NCI-H2196 (cell line): ENCODE results near the gene FLNB.

Source experiments
- DNase-seq: peaks from one replicate; lab custom pipeline; 2025; ENCODE audit not compliant: unreplicated experiment; lab: John Stamatoyannopoulos, UW

The FLNB gene

GRCh38 chr3:58177747-58178527 is 169.7 kb downstream of the FLNB start:
- DNase-seq: no peak

DNA sequence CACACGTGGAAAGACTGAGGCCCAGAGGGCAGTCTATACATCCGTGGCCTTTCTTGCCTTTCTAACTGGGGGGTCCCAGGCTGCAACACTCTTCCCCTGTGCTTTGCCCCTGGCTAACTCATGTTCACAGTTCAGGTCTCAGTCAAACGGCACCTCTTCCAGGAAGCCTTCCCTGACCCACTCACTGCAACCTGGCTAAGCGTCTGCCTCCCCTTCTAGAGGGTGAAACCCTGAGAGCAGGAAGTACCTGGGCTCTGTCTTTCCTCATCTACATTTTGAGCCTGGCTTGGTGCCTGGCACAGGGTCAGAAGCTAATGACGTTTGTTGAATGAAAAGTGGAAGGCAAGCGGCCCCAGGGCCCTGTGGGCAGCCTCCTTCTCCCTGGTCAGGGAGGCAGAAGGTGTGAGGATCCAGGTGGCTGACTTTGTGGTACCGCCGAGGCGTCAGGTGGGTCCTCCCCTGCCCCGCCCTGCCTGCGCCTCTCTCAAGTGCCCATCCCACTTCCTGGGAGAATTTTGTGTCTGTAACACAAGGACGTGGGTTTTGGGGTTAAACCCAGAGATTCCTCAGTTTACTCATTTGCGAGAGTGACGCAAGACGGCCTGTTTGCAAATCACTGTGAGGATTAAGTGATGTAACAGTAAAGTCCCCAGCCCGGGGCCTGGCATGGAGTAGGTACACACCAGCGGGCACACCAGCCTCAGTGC is 170.5 kb downstream of the FLNB start:
- no peak for DNase-seq

GRCh38 chr3:58179235-58180098 is 171.2 kb downstream of the FLNB start:
- DNase-seq: no peak

GRCh38 chr3:58180099-58180880 is 172.1 kb downstream of the FLNB start:
- no peak for DNase-seq

DNA sequence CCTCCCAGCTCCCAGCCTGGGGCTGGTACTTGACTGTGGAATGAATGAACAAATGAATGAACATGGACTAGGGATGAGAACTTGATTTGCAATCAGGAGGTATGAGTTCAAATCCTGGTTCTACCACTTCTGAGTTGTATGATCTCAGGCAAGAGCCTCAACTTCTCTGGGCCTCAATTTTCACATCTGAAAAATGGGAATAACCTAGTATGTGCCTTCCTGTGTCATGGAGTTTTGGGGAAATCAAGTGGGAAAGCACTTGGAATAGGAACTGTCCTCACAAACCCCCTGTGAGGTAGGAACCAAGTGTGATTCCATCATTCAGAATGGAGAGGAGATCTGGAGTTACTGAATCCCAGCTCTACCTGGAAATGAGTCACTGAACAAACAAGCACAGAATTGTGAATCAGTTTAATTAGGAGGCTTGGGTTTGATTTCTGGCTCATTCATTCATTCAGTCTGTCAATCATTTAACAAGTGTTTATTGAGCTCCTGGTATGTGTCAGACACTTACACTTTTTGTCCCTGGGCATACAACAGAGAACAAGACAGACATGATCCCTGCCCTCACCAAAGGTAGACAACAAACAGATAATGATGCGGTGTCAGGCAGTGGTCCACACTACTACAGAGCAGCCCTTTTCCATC is 172.8 kb downstream of the FLNB start:
- DNase-seq: no peak

GRCh38 chr3:58183221-58183620 is 175.0 kb downstream of the FLNB start:
- no peak for DNase-seq

DNA sequence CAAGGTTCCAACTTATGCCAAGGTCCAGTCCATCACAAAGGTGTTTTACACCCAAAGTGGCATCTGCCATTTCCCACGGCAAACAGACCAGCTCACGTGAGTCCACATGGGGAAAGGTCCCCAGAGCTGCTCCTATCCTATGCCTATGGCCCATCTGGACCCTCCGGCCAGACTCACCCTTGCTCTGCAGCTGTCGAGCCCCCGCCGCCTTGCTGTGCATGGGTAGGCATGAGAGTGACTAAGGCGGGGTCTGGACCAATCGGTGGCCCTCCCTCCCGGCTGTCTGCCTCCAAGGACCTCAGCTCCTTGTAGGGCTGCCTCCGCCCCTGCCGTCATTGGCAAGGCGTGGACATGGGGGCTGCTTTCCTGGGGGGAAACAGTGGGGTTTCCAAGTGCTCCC is 175.7 kb downstream of the FLNB start:
- DNase-seq: no peak

DNA sequence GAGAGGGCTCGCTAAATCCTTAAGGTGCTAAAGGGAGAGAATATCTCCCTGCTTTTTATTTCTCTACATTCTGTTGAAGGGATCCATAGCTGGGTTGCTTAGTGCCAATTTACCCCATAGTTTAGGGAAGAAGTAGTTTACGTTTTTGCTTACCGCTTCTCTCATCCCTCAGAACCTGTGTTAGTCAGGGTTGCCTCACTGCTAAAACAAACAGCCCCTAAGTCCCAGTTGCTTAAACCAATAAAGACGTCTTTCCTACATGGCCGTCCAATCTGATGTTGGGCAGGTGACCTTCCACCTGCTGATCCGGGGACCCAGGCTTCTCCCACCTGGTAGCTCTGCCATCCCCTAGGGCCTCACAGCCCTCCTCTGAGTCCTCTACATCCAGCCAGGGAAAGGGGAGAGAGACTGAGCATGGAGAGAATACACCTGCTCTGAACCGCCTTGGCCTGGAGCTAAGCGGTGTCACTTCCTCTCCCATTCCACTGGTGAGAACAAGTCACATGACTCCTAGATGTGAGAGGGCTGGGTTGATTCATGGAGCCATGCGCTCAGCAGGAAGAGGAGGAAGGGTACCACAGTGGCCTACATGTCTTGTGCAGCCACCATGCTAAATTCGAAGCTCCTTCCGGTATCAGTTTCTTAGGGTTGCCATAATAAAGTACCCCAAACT is 176.2 kb downstream of the FLNB start:
- no peak for DNase-seq

GRCh38 chr3:58184982-58185360 is 176.7 kb downstream of the FLNB start:
- no peak for DNase-seq

- DNase-seq: no peak
These were observed 179.9 kb downstream of the FLNB start for GRCh38 chr3:58188173-58188564.

GRCh38 chr3:58188921-58189451 is 180.8 kb downstream of the FLNB start:
- DNase-seq: no peak

GRCh38 chr3:58189691-58190090 is 181.5 kb downstream of the FLNB start:
- no peak for DNase-seq

- DNase-seq: no peak
These were observed 182.1 kb downstream of the FLNB start for GRCh38 chr3:58190291-58190690.

DNA sequence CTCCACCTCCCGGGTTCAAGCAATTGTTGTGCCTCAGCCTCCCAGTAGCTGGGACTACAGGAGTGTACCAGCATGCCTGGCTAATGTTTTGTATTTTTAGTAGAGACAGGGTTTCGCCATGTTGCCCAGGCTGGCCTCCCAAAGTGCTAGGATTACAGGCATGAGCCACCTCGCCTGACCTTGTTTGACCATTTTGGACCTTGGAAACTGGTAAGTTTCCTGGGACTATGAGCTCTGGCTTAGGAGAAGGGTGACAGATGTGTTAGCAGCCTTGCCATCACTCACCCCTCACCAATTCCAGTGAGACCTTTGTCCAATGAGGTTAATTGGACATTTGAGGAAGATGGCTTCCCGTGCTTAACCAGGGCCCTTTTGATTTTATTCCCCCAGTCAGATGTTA is 182.7 kb downstream of the FLNB start:
- DNase-seq: no peak

DNA sequence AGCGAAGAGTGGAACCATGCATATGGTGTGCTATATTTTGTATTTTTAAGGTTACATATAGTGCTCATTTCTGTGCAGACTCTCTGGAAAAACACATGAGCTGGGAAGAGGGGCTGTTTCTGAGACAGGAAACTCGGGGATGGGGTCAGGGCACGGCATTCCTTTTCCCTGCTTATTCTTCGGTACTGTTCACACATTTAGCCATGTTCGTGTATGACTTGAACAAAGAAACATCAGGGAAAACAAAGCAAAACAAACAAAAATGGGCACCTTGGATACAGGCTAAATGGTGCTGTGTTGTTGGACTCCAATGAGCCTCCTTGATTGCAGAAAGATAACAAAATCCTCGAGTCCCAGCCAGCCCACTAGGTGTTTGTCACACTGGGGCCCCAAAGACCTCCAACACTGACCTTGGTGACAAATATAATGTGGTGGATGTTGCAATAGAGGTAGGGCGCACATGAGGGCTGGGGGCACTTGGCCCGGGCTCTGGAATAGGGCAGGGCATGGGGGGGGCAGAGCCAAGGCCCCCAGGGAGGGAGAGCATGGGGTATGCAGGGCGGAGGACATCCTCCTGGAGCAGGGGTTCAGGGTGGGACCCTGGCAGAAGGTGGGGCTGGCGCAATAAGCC is 183.3 kb downstream of the FLNB start:
- DNase-seq: no peak

DNA sequence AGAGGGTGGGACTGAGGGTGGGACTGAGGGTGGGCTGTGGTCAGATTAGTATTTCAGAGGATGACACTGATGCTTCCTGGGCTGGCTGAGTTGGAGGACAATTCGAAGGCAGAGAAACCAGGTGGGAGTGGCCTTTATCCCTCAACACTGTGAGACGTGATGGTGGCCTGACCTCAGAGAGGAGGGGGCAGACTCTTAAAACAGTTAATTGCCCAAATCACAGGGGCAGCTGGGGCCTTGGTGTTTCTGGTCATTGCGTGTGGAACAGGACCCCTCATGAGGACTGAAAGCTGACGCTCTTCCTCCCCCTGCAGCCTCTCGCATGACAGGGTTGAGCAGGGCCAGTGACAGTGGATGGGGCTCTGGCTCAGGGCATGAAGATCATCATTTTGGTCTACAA is 183.8 kb downstream of the FLNB start:
- DNase-seq: no peak

DNA sequence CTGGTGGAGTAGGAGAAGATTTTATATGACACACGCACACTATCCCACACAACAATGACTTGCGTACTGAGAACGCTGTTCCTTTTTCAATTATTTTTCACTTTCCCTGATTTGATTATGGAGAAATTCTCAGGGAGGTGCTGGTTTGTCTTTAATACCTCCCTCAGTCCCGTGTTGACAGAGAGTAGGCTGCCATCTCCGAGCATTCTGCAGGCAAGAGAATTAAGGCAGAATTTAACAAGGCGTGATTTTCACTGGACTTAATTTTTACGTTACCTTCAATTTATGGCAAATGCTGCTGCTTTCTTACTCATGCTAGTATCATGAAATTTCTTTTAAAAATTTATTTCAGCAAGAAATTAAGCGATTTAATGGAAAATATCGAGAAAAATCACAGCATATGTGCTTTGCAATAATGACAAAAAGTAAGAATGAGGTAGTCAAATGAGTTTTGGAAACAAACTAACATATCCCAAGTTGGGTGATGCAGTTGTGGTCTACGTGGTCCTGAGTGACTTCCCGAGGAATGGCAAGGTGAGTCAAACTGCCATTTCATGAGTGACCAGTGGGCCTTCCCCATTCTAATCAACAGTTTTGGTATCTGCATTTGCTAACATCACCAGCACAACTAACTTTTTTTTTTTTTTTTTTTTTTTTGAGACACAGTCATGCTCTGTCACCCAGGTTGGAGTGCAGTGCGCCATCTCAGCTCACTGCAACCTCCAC is 185.6 kb downstream of the FLNB start:
- no peak for DNase-seq

DNA sequence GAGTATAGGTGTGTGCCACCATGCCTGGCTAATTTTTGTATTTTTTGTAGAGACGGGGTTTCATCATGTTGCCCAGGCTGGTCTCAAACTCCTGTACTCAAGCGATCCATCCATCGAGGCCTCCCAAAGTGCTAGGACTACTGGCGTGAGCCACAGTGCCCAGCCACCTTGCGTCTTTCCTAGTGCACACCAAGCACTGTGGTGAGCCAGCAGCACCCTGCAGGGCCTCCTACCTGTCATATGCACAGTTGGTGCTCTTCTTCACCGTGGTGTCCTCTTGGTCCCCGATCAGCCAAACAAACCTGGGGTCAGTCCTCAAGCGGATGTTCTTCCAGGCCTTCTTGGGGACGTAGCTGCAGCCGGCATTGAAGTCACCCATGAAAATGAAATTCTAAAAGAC is 189.4 kb downstream of the FLNB start:
- no peak for DNase-seq

DNA sequence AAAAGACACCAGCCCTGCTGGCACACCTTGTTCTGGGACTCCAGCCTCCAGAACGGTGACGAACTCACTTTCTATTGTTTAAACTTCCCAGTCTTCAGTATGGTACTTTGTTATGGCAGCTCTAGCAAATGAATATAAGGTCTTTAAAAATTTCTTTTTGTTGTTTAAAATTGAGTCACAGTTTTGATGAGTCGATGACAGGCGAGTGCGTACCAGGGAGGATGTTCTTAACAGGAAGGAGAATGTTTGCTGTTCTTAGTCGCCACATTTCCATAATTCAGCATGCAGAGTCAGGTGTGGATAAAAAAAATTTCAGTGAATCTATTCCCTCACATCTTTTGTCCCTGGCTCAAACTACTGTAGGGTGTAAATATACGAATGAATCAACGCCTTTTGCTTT is 190.1 kb downstream of the FLNB start:
- no peak for DNase-seq
